HG03196 (cell line): ENCODE measurements around the gene NUMBL.
"Not testable (repeated sequence)": the region's sequence is repeated elsewhere in the genome, so short reads cannot be mapped to it uniquely, and the experiment has no call there.

ENCODE experiments used
- ATAC-seq: cut with Tn5 transposase; IDR thresholded peaks from one replicate; pipeline ENCODE4 v1.9.1; 2021; ENCODE audit not compliant: unreplicated experiment

Gene NUMBL

GRCh38 chr19:40690050-40690692 lies at the start of gene NUMBL:
Gene NUMBL, minus strand, starts transcription at chr19:40690651. Its CDS starts 168 bp downstream, at chr19:40690483.
- ATAC-seq: no peak

GRCh38 chr19:40739030-40739839 lies 48.8 kb upstream of the NUMBL start:
- no peak for ATAC-seq

GRCh38 chr19:40737102-40737644 lies 46.7 kb upstream of the NUMBL start:
- ATAC-seq: no peak

GRCh38 chr19:40736661-40737060 lies 46.2 kb upstream of the NUMBL start:
- no peak for ATAC-seq

GRCh38 chr19:40735013-40735771 lies 44.7 kb upstream of the NUMBL start:
- no peak for ATAC-seq

- no peak for ATAC-seq
These were observed 42.7 kb upstream of the NUMBL start for GRCh38 chr19:40733149-40733548.

GRCh38 chr19:40732304-40732703 lies 41.9 kb upstream of the NUMBL start:
- ATAC-seq: not testable (repeated sequence)

- not testable (repeated sequence) for ATAC-seq
These were observed 39.6 kb upstream of the NUMBL start for GRCh38 chr19:40730065-40730464.

GRCh38 chr19:40726279-40726678 lies 35.8 kb upstream of the NUMBL start:
- no peak for ATAC-seq

- no peak for ATAC-seq
These were observed 34.4 kb upstream of the NUMBL start for GRCh38 chr19:40724855-40725254.

GRCh38 chr19:40724315-40724714 lies 33.9 kb upstream of the NUMBL start:
- no peak for ATAC-seq

GRCh38 chr19:40723661-40724254 lies 33.3 kb upstream of the NUMBL start:
- ATAC-seq: no peak

- ATAC-seq: no peak
These were observed 31.6 kb upstream of the NUMBL start for GRCh38 chr19:40721936-40722661.

- no peak for ATAC-seq
These were observed 30.7 kb upstream of the NUMBL start for GRCh38 chr19:40721140-40721486.

- no peak for ATAC-seq
These were observed 29.0 kb upstream of the NUMBL start for GRCh38 chr19:40719414-40719894.

- no peak for ATAC-seq
These were observed 28.4 kb upstream of the NUMBL start for GRCh38 chr19:40718774-40719391.

GRCh38 chr19:40717880-40718773 lies 27.7 kb upstream of the NUMBL start:
- ATAC-seq: no peak

- ATAC-seq: no peak
These were observed 27.0 kb upstream of the NUMBL start for GRCh38 chr19:40717325-40717879.
